Heart right ventricle (tissue), 16 donors: ENCODE data around the gene HRAS. TPM values are rescaled to one million over a fixed set of nuclear protein-coding genes. Genes with fewer than 3 reads are reported as not detected.

ENCODE experiments used
- ATAC-seq, 8 donors: fragments of 200-7000 bp; cut with Tn5 transposase; one replicate each; pipeline ENCODE4 v1.9.1; 2020; ENCODE audit warnings: mild to moderate bottlenecking in 8 of 8, moderate library complexity in 8 of 8, moderate number of reproducible peaks in 1 of 8
- DNase-seq, 2 donors: peaks; one replicate each; pipeline ENCODE4 v3.0.0-alpha.2; 2020
- H3K27ac ChIP-seq, 10 donors: fragments of 200-600 bp; sonication (generic) in 2 of 10; one replicate each; pipeline versions ENCODE4 v1.5.0 to v1.8.0; 2020 to 2022; ENCODE audit warnings: mild to moderate bottlenecking in 3 of 10
- H3K27me3 ChIP-seq, 7 donors: fragments of 200-600 bp; one replicate each; pipeline ENCODE4 v1.8.0; 2021 to 2022; ENCODE audit warnings: mild to moderate bottlenecking in 2 of 7
- H3K36me3 ChIP-seq, 9 donors: fragments of 200-600 bp; sonication (generic) in 1 of 9; one replicate each; pipeline versions ENCODE4 v1.5.0 to v1.8.0; 2020 to 2022; ENCODE audit warnings: mild to moderate bottlenecking in 2 of 9
- H3K4me1 ChIP-seq, 9 donors: fragments of 200-600 bp; sonication (generic) in 1 of 9; one replicate each; pipeline versions ENCODE4 v1.5.0 to v1.8.0; 2020 to 2022; ENCODE audit warnings: mild to moderate bottlenecking in 4 of 9
- H3K4me3 ChIP-seq, 10 donors: fragments of 200-600 bp; sonication (generic) in 2 of 10; one replicate each; pipeline versions ENCODE4 v1.5.0 to v1.8.0; 2020 to 2022; ENCODE audit warnings: mild to moderate bottlenecking in 7 of 10, moderate library complexity in 2 of 10
- H3K9me3 ChIP-seq, 11 donors: fragments of 200-600 bp in 10 of 11; sonication (generic) in 2 of 11; one replicate each; pipeline versions ENCODE4 v1.5.0 to v1.8.0; 2013 to 2022; ENCODE audit warnings: mild to moderate bottlenecking in 2 of 11, control low read depth in 1 of 11, moderate library complexity in 1 of 11
- CTCF ChIP-seq, 9 donors: fragments of 200-600 bp; sonication (generic) in 2 of 9; IDR thresholded peaks; one replicate each; pipeline versions ENCODE4 v1.5.0 to v1.8.0; 2021 to 2022; ENCODE audit warnings: antibody characterized with exemption in 9 of 9, mild to moderate bottlenecking in 5 of 9, moderate library complexity in 1 of 9
- WGBS, 2 donors: extraction: QIAGEN DNeasy Blood & Tissue Kit; methylation state at CpG; one replicate each; pipeline ENCODE4 v1.1.7; 2013; ENCODE audit warnings: inconsistent platforms in 1 of 2; 5-methylcytosine and 5-hydroxymethylcytosine counted together
- intact Hi-C, 10 donors: fragments of 100-400 bp; cut with DNase I; formaldehyde crosslinking; loops; one replicate each; pipeline versions ENCODE4 v1.11.1 to v1.14.2; 2022
- polyA plus RNA-seq, 2 donors: library from polyadenylated mRNA; stranded (reverse); fragments of 200-250 nt; gene quantifications; one replicate each; pipeline ENCODE4 v1.2.3, GENCODE V29; 2013
- total RNA-seq, 10 donors: library from RNA; stranded (reverse); fragmentation: NEBNext Ultra II Directional in 3 of 10; extraction: Animal tissue kit (Norgen Biotek cat#: 25700) in 3 of 10; gene quantifications; one replicate each; pipeline versions ENCODE4 v1.2.1 to v1.2.4, GENCODE V29; 2021 to 2023
- donor health status: Arrhythmogenic right ventricular cardiomyopathy.
- donor health status: ischemic (EF 13 %, LVEDD 7.1; RV severe dilation, severe dysfunction).
- donor health status: healthy with polysubstance abuse.
- donor health status: DM: no; HTN: yes; CAD: no.
- donor health status: DM: no; HTN: no; CAD: no.
- donor health status: ischemic (EF 25% LVEDD 6.9; RV normal size, moderate dysfunction).
- donor health status: ischemic (EF 25% LVEDD 5.7; RV mildly dilated, moderate dysfunction).
- donor health status: healthy.
- donor health status: DM: yes; HTN: yes; CAD: no.
- donor health status: Ischemic cardiomyopathy.
- donor health status: ischemic (EF 35%, LVEDD 5.7; RV mildly dilated, moderate dysfunction).
- donor health status: nonischemic (EF 11% LVEDD 7.7; RV severe dilation, severe dysfunction).
- donor health status: DM: yes; HTN: yes; CAD: no.
- donor health status: PGD.
- donor health status: ischemic (EF 29% LVEDD 5.4; RV normal size, mild dysfunction).
- donor health status: nonischemic (EF 23%, LVEDD 6.1; RV moderate dilation, normal function).

HRAS gene
- total and polyA plus RNA-seq, 12 donors = 44.7 to 132 (median 56.4) TPM

GRCh38 chr11:530960-531831 lies 4.2 kb downstream of the HRAS start:
- H3K4me1 ChIP-seq = peaks cover 9 to 36% (median 23%) of the 10 kb centered on the region in 9 donors
- no peaks in the 10 kb centered on the region for H3K9me3 ChIP-seq
- no peak for TF ChIP-seq CTCF (IDR thresholded peaks at IDR 0.05)
- ATAC-seq (no peak), DNase-seq (no peak)
- peaks cover 0 to 3% (median 0%) of the 10 kb centered on the region in 7 donors for H3K27me3 ChIP-seq
- intact Hi-C loops = loop anchor here in 1 of 10 donors (10.0 kb wide), 1 partner anchor 94 kb away; the partner anchor contains the start of genes CDHR5 and SCT
- no peak overlapping the region for H3K4me3 ChIP-seq
- 87 to 90% methylated on average over 27 to 28 of the region's 28 CpGs for WGBS, 2 donors
- H3K27ac ChIP-seq = no peak overlapping the region
- peaks cover 0 to 38% (median 16%) of the 10 kb centered on the region in 9 donors for H3K36me3 ChIP-seq

- H3K27me3 ChIP-seq = no peaks in the 10 kb centered on the region
- intact Hi-C loops = loop anchor here in 1 of 10 donors (10.0 kb wide), 1 partner anchor 95 kb away; the partner anchor contains the start of genes CDHR5 and SCT
- H3K9me3 ChIP-seq = no peaks in the 10 kb centered on the region
- no peak for ATAC-seq
- no peak overlapping the region for H3K27ac ChIP-seq
- WGBS, 2 donors = 81 to 85% methylated on average over 18 of the region's 18 CpGs
- TF ChIP-seq CTCF (IDR thresholded peaks at IDR 0.05) = no peak
- no peak overlapping the region for H3K4me3 ChIP-seq
- no peak for DNase-seq
- H3K36me3 ChIP-seq = peaks cover 0 to 38% (median 16%) of the 10 kb centered on the region in 9 donors
- peaks cover 9 to 31% (median 21%) of the 10 kb centered on the region in 9 donors for H3K4me1 ChIP-seq
These were observed 5.5 kb downstream of the HRAS start for GRCh38 chr11:529728-530411.

GRCh38 chr11:528815-529727 lies 6.3 kb downstream of the HRAS start:
- intact Hi-C loops = no loop called here
- Histone ChIP-seq H3K27ac (no peak overlapping the region), H3K27me3 (no peaks in the 10 kb centered on the region), H3K36me3 (peaks cover 0 to 38% (median 16%) of the 10 kb centered on the region in 9 donors), H3K4me3 (no peak overlapping the region), H3K9me3 (no peaks in the 10 kb centered on the region), H3K4me1 (peaks cover 2 to 23% (median 13%) of the 10 kb centered on the region in 9 donors)
- no peak for TF ChIP-seq CTCF (IDR thresholded peaks at IDR 0.05)
- no peak for DNase-seq
- ATAC-seq = no peak
- WGBS, 2 donors = 78 to 81% methylated on average over 29 of the region's 29 CpGs
